Heart left ventricle (tissue), 16 donors: ENCODE measurements around the gene DLG1. TPM values are rescaled to one million over a fixed set of nuclear protein-coding genes. Genes with fewer than 3 reads are reported as not detected.

Experiments used
- ATAC-seq, 4 donors: fragments of 200-7000 bp; cut with Tn5 transposase; one replicate each; pipeline ENCODE4 v1.9.1; 2020 to 2022; ENCODE audit warnings: moderate library complexity in 4 of 4, mild to moderate bottlenecking in 3 of 4, moderate number of reproducible peaks in 1 of 4
- DNase-seq, 5 donors: peaks; one replicate each; pipeline ENCODE4 v3.0.0-alpha.2; 2020
- H3K27ac ChIP-seq, 12 donors: fragments of 200-600 bp; sonication (generic) in 4 of 12; one replicate each; pipeline versions ENCODE4 v1.5.0 to v1.8.0; 2016 to 2022; ENCODE audit warnings: mild to moderate bottlenecking in 2 of 12
- H3K27me3 ChIP-seq, 9 donors: fragments of 200-600 bp; sonication (generic) in 2 of 9; one replicate each; pipeline versions ENCODE4 v1.5.1 to v1.8.0; 2016 to 2022; ENCODE audit warnings: mild to moderate bottlenecking in 3 of 9
- H3K36me3 ChIP-seq, 9 donors: fragments of 200-600 bp; sonication (generic) in 2 of 9; one replicate each; pipeline versions ENCODE4 v1.5.0 to v1.8.0; 2018 to 2022; ENCODE audit warnings: mild to moderate bottlenecking in 2 of 9
- H3K4me1 ChIP-seq, 12 donors: fragments of 200-600 bp; sonication (generic) in 4 of 12; one replicate each; pipeline versions ENCODE4 v1.5.0 to v1.8.0; 2016 to 2022; ENCODE audit warnings: mild to moderate bottlenecking in 3 of 12
- H3K4me3 ChIP-seq, 12 donors: fragments of 200-600 bp; sonication (generic) in 4 of 12; one replicate each; pipeline versions ENCODE4 v1.5.0 to v1.8.0; 2017 to 2022; ENCODE audit warnings: mild to moderate bottlenecking in 9 of 12, moderate library complexity in 4 of 12
- H3K9me3 ChIP-seq, 12 donors: fragments of 200-600 bp; sonication (generic) in 4 of 12; one replicate each; pipeline versions ENCODE4 v1.5.0 to v1.8.0; 2016 to 2022; ENCODE audit warnings: mild to moderate bottlenecking in 1 of 12
- POLR2A ChIP-seq, 2 donors: fragments of 450-650 bp; IDR thresholded peaks; one replicate each; pipeline ENCODE4 v1.6.1; 2017; ENCODE audit warnings: antibody characterized with exemption in 2 of 2, mild to moderate bottlenecking in 2 of 2, moderate library complexity in 2 of 2
- WGBS, 4 donors: extraction: QIAGEN DNeasy Blood & Tissue Kit in 2 of 4; methylation state at CpG; one replicate each; pipeline versions ENCODE4 v1.1.5 to v1.1.7; 2013 to 2018; 5-methylcytosine and 5-hydroxymethylcytosine counted together
- intact Hi-C, 10 donors: fragments of 100-400 bp; cut with DNase I; formaldehyde crosslinking; loops; one replicate each; pipeline versions ENCODE4 v1.11.1 to v1.14.2; 2022
- polyA plus RNA-seq, 2 donors: library from polyadenylated mRNA; stranded (reverse); fragments of 200-250 nt; gene quantifications; one replicate each; pipeline ENCODE4 v1.2.3, GENCODE V29; 2013
- total RNA-seq, 9 donors: library from RNA; depleted of rRNA in 2 of 9; stranded (reverse); fragments of >200 nt in 2 of 9; fragmentation: NEBNext Ultra II Directional in 3 of 9; extraction: Animal tissue kit (Norgen Biotek cat#: 25700) in 3 of 9; gene quantifications; one replicate each; pipeline versions ENCODE4 v1.1.0 to v1.2.4, GENCODE V29; 2016 to 2023
- TF ChIP-seq, protein P1 (sequence below), 12 donors: fragments of 200-600 bp; sonication (generic) in 4 of 12; IDR thresholded peaks; one replicate each; pipeline versions ENCODE4 v1.5.0 to v1.8.0; 2018 to 2022; ENCODE audit warnings: antibody characterized with exemption in 12 of 12, mild to moderate bottlenecking in 5 of 12
- donor health status: ischemic (EF 13 %, LVEDD 7.1; RV severe dilation, severe dysfunction).
- donor health status: healthy with polysubstance abuse.
- donor health status: DM: no; HTN: yes; CAD: no.
- donor health status: DM: no; HTN: no; CAD: no.
- donor health status: ischemic (EF 25% LVEDD 6.9; RV normal size, moderate dysfunction).
- donor health status: ischemic (EF 25% LVEDD 5.7; RV mildly dilated, moderate dysfunction).
- donor health status: healthy.
- donor health status: DM: yes; HTN: yes; CAD: no.
- donor health status: ischemic (EF 35%, LVEDD 5.7; RV mildly dilated, moderate dysfunction).
- donor health status: nonischemic (EF 11% LVEDD 7.7; RV severe dilation, severe dysfunction).
- donor health status: DM: yes; HTN: yes; CAD: no.
- donor health status: PGD.
- donor health status: ischemic (EF 29% LVEDD 5.4; RV normal size, mild dysfunction).
- donor health status: nonischemic (EF 23%, LVEDD 6.1; RV moderate dilation, normal function).

Gene DLG1
- total and polyA plus RNA-seq, 11 donors, result 17.4 to 151 (median 63.6) TPM

- no peak for TF ChIP-seq POLR2A (IDR thresholded peaks at IDR 0.05)
- TF ChIP-seq, protein P1, sequence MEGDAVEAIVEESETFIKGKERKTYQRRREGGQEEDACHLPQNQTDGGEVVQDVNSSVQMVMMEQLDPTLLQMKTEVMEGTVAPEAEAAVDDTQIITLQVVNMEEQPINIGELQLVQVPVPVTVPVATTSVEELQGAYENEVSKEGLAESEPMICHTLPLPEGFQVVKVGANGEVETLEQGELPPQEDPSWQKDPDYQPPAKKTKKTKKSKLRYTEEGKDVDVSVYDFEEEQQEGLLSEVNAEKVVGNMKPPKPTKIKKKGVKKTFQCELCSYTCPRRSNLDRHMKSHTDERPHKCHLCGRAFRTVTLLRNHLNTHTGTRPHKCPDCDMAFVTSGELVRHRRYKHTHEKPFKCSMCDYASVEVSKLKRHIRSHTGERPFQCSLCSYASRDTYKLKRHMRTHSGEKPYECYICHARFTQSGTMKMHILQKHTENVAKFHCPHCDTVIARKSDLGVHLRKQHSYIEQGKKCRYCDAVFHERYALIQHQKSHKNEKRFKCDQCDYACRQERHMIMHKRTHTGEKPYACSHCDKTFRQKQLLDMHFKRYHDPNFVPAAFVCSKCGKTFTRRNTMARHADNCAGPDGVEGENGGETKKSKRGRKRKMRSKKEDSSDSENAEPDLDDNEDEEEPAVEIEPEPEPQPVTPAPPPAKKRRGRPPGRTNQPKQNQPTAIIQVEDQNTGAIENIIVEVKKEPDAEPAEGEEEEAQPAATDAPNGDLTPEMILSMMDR (IDR thresholded peaks at IDR 0.05), result no peak
- H3K4me1 ChIP-seq, result peaks cover 0 to 34% (median 13%) of the 10 kb centered on the region in 12 donors
Measured at GRCh38 chr3:197270558-197271317, 27.7 kb downstream of the DLG1 start.

DNA sequence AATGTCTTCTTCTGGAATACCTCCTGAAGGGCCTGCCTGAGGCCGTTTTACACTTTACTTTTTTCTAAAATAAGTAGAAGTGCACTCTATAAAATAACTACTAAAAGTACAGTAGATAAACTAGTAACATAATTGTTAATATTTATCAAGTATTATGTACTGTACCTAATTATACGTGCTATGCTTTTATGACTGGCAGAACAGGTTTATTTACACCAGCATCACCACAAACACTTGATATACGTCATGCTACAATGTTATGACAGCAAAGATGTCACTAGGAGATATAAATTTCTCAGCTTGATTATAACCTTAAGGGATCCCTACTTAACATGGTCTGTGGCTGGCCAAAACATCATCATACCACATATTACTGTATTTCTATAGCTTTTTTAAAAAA, 29.4 kb downstream of the DLG1 start:
- TF ChIP-seq, protein P1 (IDR thresholded peaks at IDR 0.05), result no peak
- TF ChIP-seq POLR2A (IDR thresholded peaks at IDR 0.05), result no peak
- H3K9me3 ChIP-seq, result peaks cover 0 to 2% (median 0%) of the 10 kb centered on the region in 12 donors
- peaks cover 0 to 6% (median 0%) of the 10 kb centered on the region in 9 donors for H3K36me3 ChIP-seq
- intact Hi-C loops, result no loop called here
- 76 to 83% (median 80%) methylated on average over 3 of the region's 3 CpGs for WGBS, 4 donors
- no peaks in the 10 kb centered on the region for H3K27me3 ChIP-seq
- DNase-seq, result no peak
- no peak overlapping the region for H3K27ac ChIP-seq
- peaks cover 0 to 34% (median 13%) of the 10 kb centered on the region in 12 donors for H3K4me1 ChIP-seq
- H3K4me3 ChIP-seq, result no peak overlapping the region
- no peak for ATAC-seq

More at GRCh38 chr3:197270558-197271317, 27.7 kb downstream of the DLG1 start:
- H3K27me3 ChIP-seq, result no peaks in the 10 kb centered on the region
- H3K9me3 ChIP-seq, result peaks cover 0 to 3% (median 0%) of the 10 kb centered on the region in 12 donors
- DNase-seq, result no peak
- H3K36me3 ChIP-seq, result peaks cover 0 to 17% (median 0%) of the 10 kb centered on the region in 9 donors
- H3K27ac ChIP-seq, result no peak overlapping the region
- 81 to 89% (median 87%) methylated on average over 4 of the region's 4 CpGs for WGBS, 4 donors
- no peak overlapping the region for H3K4me3 ChIP-seq
- ATAC-seq, result no peak
- intact Hi-C loops, result no loop called here

DNA sequence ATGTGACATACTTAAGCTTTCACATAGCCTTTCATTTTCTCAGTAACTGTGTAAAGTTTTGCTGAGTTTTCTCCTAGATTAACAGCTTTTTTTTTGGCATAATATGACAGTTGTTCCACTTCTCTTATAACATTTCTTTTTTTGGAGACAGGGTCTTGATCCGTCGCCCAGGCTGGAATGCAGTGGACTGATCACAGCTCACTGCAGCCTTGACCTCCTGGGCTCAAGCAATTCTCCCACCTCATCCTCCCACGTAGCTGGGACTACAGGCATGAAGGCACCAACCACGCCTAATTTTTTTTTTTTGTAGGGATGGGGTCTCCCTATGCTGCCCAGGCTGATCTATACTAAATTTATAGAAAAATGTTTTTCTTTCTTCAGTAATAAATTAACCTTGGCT, 30.1 kb downstream of the DLG1 start:
- no peak for DNase-seq
- H3K4me1 ChIP-seq, result peaks cover 0 to 34% (median 13%) of the 10 kb centered on the region in 12 donors

GRCh38 chr3:197266331-197266730, 32.1 kb downstream of the DLG1 start:
- Histone ChIP-seq H3K9me3 (no peaks in the 10 kb centered on the region), H3K4me3 (no peak overlapping the region), H3K27ac (no peak overlapping the region), H3K27me3 (no peaks in the 10 kb centered on the region), H3K36me3 (peaks cover 0 to 9% (median 0%) of the 10 kb centered on the region in 9 donors), H3K4me1 (peaks cover 0 to 26% (median 12%) of the 10 kb centered on the region in 12 donors)
- intact Hi-C loops, result no loop called here
- 96 to 99% (median 98%) methylated on average over 4 of the region's 4 CpGs for WGBS, 4 donors
- TF ChIP-seq, protein P1 (IDR thresholded peaks at IDR 0.05), result no peak
- TF ChIP-seq POLR2A (IDR thresholded peaks at IDR 0.05), result no peak
- ATAC-seq, result no peak
- no peak for DNase-seq

More for the DNA sequence above, 30.1 kb downstream of the DLG1 start:
- Histone ChIP-seq H3K36me3 (peaks cover 0 to 7% (median 0%) of the 10 kb centered on the region in 9 donors), H3K9me3 (no peaks in the 10 kb centered on the region), H3K27ac (no peak overlapping the region), H3K4me3 (no peak overlapping the region), H3K27me3 (no peaks in the 10 kb centered on the region)
- 38 to 48% (median 42%) methylated on average over 4 of the region's 4 CpGs for WGBS, 4 donors
- TF ChIP-seq POLR2A (IDR thresholded peaks at IDR 0.05), result no peak
- ATAC-seq, result peak in 2 of 4 donors; percentile 18 to 34
- intact Hi-C loops, result no loop called here
